Calu3 (cell line): ENCODE data around the gene PCDHGA9. TPM values are rescaled to one million over a fixed set of nuclear protein-coding genes. Genes with fewer than 3 reads are reported as not detected.
"Not testable (repeated sequence)": the region's sequence is repeated elsewhere in the genome, so short reads cannot be mapped to it uniquely, and the experiment has no call there.

Experiments
- BruUV-seq: library from RNA; stranded (reverse); fragments of 400-500 nt; replicated peaks from 2 replicates; lab custom pipeline; 2021; lab: Mats Ljungman, UMichigan
- CTCF ChIA-PET: fragments of 300-600 bp; sonication (Branson Sonifier 250); formaldehyde crosslinking; loops from one replicate; lab custom pipeline; 2022; ENCODE audit warnings: antibody characterized with exemption; lab: Charles Lee
- DNase-seq: peaks from one replicate; pipeline ENCODE4 v3.0.0; 2022
- H3K27ac Mint-ChIP-seq: one replicate; pipeline ENCODE4 v1.8.0; 2022; ENCODE audit warnings: mixed read lengths; ENCODE audit not compliant: unreplicated experiment
- H3K27me3 Mint-ChIP-seq: one replicate; pipeline ENCODE4 v1.8.0; 2022; ENCODE audit warnings: mixed read lengths; ENCODE audit not compliant: unreplicated experiment
- H3K36me3 Mint-ChIP-seq: one replicate; pipeline ENCODE4 v1.8.0; 2022; ENCODE audit warnings: mild to moderate bottlenecking, moderate library complexity, mixed read lengths; ENCODE audit not compliant: insufficient read depth, unreplicated experiment
- H3K4me1 Mint-ChIP-seq: one replicate; pipeline ENCODE4 v1.8.0; 2022; ENCODE audit warnings: mild to moderate bottlenecking, low read depth, mixed read lengths; ENCODE audit not compliant: unreplicated experiment
- H3K4me3 Mint-ChIP-seq: one replicate; pipeline ENCODE4 v1.8.0; 2022; ENCODE audit warnings: mild to moderate bottlenecking, low read depth, moderate library complexity, mixed read lengths; ENCODE audit not compliant: unreplicated experiment
- H3K9me3 Mint-ChIP-seq: one replicate; pipeline ENCODE4 v1.8.0; 2022; ENCODE audit warnings: low read depth, mixed read lengths; ENCODE audit not compliant: unreplicated experiment
- intact Hi-C: fragments of 100-400 bp; cut with micrococcal nuclease; formaldehyde crosslinking; loops from one replicate; pipeline ENCODE4 v1.10.0; 2022; ENCODE audit not compliant: unreplicated experiment
- total RNA-seq: library from RNA; stranded (reverse); gene quantifications from 2 replicates; pipeline ENCODE4 v1.2.3, GENCODE V29; 2022
- TF ChIP-seq, protein P1 (sequence below): fragments of 200-600 bp; IDR thresholded peaks from one replicate; pipeline ENCODE4 v1.8.0; 2022; ENCODE audit warnings: antibody characterized with exemption; ENCODE audit not compliant: unreplicated experiment

The PCDHGA9 gene
- total RNA-seq, 1 experiment from 2014 or later, result 18.1 TPM

DNA sequence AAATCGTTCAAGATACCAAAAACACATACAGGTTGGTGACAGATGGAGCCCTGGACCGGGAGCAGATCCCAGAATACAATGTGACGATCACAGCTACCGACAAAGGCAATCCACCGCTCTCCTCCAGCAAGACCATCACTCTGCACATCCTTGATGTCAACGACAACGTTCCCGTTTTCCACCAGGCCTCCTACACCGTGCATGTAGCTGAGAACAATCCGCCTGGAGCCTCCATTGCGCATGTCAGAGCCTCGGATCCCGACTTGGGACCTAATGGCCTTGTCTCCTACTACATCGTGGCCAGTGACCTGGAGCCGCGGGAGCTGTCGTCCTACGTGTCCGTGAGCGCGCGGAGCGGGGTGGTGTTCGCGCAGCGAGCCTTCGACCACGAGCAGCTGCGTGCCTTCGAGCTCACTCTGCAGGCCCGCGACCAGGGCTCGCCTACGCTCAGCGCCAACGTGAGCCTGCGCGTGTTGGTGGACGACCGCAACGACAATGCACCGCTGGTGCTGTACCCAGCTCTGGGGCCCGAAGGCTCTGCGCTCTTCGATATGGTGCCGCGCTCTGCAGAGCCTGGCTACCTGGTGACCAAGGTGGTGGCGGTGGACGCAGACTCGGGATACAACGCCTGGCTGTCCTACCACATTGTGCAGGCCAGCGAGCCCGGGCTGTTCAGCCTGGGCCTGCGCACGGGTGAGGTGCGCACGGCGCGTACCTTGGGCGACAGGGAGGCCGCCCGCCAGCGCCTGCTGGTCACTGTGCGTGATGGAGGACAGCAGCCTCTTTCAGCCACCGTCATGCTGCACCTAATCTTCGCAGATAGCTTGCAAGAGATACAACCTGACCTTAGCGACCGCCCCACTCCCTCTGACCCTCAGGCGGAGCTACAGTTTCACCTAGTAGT, 30.8 kb upstream of the PCDHGA9 start:
- no peak overlapping the region for H3K4me3 Mint-ChIP-seq
- intact Hi-C loops, result no loop called here

DNA sequence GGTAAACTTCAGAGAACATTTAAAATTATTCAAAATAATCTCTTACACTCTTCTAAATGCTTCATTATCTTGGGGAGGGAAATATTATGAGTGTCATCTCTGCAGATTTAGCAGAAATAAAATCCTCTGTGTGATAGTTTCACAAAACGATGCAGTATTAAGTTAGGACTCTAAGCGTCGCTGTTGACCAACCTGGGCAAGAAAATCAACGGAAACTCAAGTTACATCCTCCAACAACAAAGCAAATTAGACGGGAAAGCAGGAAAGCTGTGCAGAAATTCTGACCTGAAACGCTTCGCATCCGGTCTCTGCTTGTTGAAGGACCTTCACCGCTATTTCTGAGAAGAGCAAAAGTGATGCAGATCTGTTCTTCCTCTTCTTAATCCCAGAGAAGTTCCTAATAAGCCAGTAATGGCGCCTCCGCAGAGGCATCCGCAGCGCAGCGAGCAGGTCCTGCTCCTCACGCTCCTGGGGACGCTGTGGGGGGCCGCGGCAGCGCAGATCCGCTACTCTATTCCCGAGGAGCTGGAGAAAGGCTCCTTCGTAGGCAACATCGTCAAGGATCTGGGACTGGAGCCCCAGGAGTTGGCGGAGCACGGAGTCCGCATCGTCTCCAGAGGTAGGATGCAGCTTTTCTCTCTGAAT, 28.8 kb upstream of the PCDHGA9 start, which contains the start of gene PCDHGA6:
PCDHGA6 (plus strand) TSS at position 219 of the 645 bp plus-strand sequence; CDS start at position 412, 193 bp downstream.
- CTCF ChIA-PET, result no interaction called here
- intact Hi-C loops, result no loop called here
- no peaks in the 10 kb centered on the region for H3K27me3 Mint-ChIP-seq
- peaks cover 9% of the 10 kb centered on the region for H3K9me3 Mint-ChIP-seq
- DNase-seq, result no peak
- H3K36me3 Mint-ChIP-seq, result peaks cover 9% of the 10 kb centered on the region
- BruUV-seq, result no TSS peak
- no peak within 1 kb of the TSS for H3K4me3 Mint-ChIP-seq
- TF ChIP-seq, protein P1, sequence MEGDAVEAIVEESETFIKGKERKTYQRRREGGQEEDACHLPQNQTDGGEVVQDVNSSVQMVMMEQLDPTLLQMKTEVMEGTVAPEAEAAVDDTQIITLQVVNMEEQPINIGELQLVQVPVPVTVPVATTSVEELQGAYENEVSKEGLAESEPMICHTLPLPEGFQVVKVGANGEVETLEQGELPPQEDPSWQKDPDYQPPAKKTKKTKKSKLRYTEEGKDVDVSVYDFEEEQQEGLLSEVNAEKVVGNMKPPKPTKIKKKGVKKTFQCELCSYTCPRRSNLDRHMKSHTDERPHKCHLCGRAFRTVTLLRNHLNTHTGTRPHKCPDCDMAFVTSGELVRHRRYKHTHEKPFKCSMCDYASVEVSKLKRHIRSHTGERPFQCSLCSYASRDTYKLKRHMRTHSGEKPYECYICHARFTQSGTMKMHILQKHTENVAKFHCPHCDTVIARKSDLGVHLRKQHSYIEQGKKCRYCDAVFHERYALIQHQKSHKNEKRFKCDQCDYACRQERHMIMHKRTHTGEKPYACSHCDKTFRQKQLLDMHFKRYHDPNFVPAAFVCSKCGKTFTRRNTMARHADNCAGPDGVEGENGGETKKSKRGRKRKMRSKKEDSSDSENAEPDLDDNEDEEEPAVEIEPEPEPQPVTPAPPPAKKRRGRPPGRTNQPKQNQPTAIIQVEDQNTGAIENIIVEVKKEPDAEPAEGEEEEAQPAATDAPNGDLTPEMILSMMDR, result no peak
- no peaks in the 10 kb centered on the region for H3K4me1 Mint-ChIP-seq
- no peak within 1 kb of the TSS for H3K27ac Mint-ChIP-seq

More for the DNA sequence above, 30.8 kb upstream of the PCDHGA9 start:
- CTCF ChIA-PET, result no interaction called here
- Mint-ChIP-seq H3K4me1 (no peaks in the 10 kb centered on the region), H3K27ac (no peak overlapping the region), H3K36me3 (peaks cover 9% of the 10 kb centered on the region), H3K27me3 (no peaks in the 10 kb centered on the region), H3K9me3 (peaks cover 9% of the 10 kb centered on the region)
- no TSS peak for BruUV-seq
- DNase-seq, result no peak
- TF ChIP-seq, protein P1, result no peak

GRCh38 chr5:141374627-141375026, 28.0 kb upstream of the PCDHGA9 start:
- no TSS peak for BruUV-seq
- Mint-ChIP-seq H3K27me3 (no peaks in the 10 kb centered on the region), H3K27ac (no peak overlapping the region), H3K4me1 (no peaks in the 10 kb centered on the region), H3K9me3 (peaks cover 9% of the 10 kb centered on the region), H3K4me3 (no peak overlapping the region), H3K36me3 (peaks cover 9% of the 10 kb centered on the region)
- CTCF ChIA-PET, result no interaction called here
- TF ChIP-seq, protein P1, result no peak
- intact Hi-C loops, result no loop called here
- no peak for DNase-seq

GRCh38 chr5:141375444-141376155, 27.0 kb upstream of the PCDHGA9 start:
- intact Hi-C loops, H3K27ac Mint-ChIP-seq, H3K36me3 Mint-ChIP-seq, CTCF ChIA-PET, H3K4me1 Mint-ChIP-seq, H3K27me3 Mint-ChIP-seq, DNase-seq, H3K4me3 Mint-ChIP-seq, BruUV-seq: not testable (repeated sequence)
- peaks cover 11% of the 10 kb centered on the region for H3K9me3 Mint-ChIP-seq
